Fibroblast of the aortic adventitia (primary cell): ENCODE measurements around the gene PI4KB. TPM values are rescaled to one million over a fixed set of nuclear protein-coding genes. Genes with fewer than 3 reads are reported as not detected.

ENCODE experiments used
- DNase-seq: peaks from one replicate; pipeline ENCODE4 v3.0.0-alpha.2; 2010; ENCODE audit warnings: low read depth
- H3K4me3 ChIP-seq: 2 replicates; pipeline ENCODE4 v1.5.1; 2011; ENCODE audit warnings: low read depth, mild to moderate bottlenecking, control low read depth, low read length, moderate library complexity
- CTCF ChIP-seq: IDR thresholded peaks from 2 replicates; pipeline ENCODE4 v1.5.1; 2011; ENCODE audit warnings: mild to moderate bottlenecking, low read length, control low read depth, inconsistent platforms; ENCODE audit not compliant: insufficient read depth
- total RNA-seq: library from RNA; depleted of rRNA; stranded (reverse); fragments of >200 nt; gene quantifications from 2 replicates; pipeline ENCODE4 v1.2.3, GENCODE V29; 2012; ENCODE audit warnings: low replicate concordance

The PI4KB gene
- total RNA-seq, 1 donor, result 41.0 TPM

- H3K4me3 ChIP-seq, result no peak overlapping the region
- DNase-seq, result no peak
- TF ChIP-seq CTCF, result no peak
These were observed 8.2 kb downstream of the PI4KB start for GRCh38 chr1:151318975-151319374.

- TF ChIP-seq CTCF, result no peak
- H3K4me3 ChIP-seq, result no peak overlapping the region
- DNase-seq, result no peak
These were observed 11.5 kb downstream of the PI4KB start for GRCh38 chr1:151315565-151316235.

- H3K4me3 ChIP-seq, result no peak overlapping the region
- peak; percentile 93 for DNase-seq
- TF ChIP-seq CTCF, result no peak
These were observed 12.9 kb downstream of the PI4KB start for GRCh38 chr1:151314137-151314875.

GRCh38 chr1:151313501-151313900 lies 13.7 kb downstream of the PI4KB start:
- peak; percentile 63 for DNase-seq
- no peak overlapping the region for H3K4me3 ChIP-seq
- no peak for TF ChIP-seq CTCF

- TF ChIP-seq CTCF, result no peak
- H3K4me3 ChIP-seq, result no peak overlapping the region
- DNase-seq, result no peak
These were observed 14.4 kb downstream of the PI4KB start for GRCh38 chr1:151312826-151313225.

GRCh38 chr1:151312411-151312810 lies 14.8 kb downstream of the PI4KB start:
- TF ChIP-seq CTCF, result no peak
- no peak overlapping the region for H3K4me3 ChIP-seq
- DNase-seq, result no peak
